Calu3 (cell line): ENCODE measurements around the gene SBF2. TPM values are rescaled to one million over a fixed set of nuclear protein-coding genes. Genes with fewer than 3 reads are reported as not detected.
"Not testable (repeated sequence)": the region's sequence is repeated elsewhere in the genome, so short reads cannot be mapped to it uniquely, and the experiment has no call there.

Source experiments
- BruUV-seq: library from RNA; stranded (reverse); fragments of 400-500 nt; replicated peaks from 2 replicates; lab custom pipeline; 2021; lab: Mats Ljungman, UMichigan
- CTCF ChIA-PET: fragments of 300-600 bp; sonication (Branson Sonifier 250); formaldehyde crosslinking; loops from one replicate; lab custom pipeline; 2022; ENCODE audit warnings: antibody characterized with exemption; lab: Charles Lee
- DNase-seq: peaks from one replicate; pipeline ENCODE4 v3.0.0; 2022
- H3K27ac Mint-ChIP-seq: one replicate; pipeline ENCODE4 v1.8.0; 2022; ENCODE audit warnings: mixed read lengths; ENCODE audit not compliant: unreplicated experiment
- H3K27me3 Mint-ChIP-seq: one replicate; pipeline ENCODE4 v1.8.0; 2022; ENCODE audit warnings: mixed read lengths; ENCODE audit not compliant: unreplicated experiment
- H3K36me3 Mint-ChIP-seq: one replicate; pipeline ENCODE4 v1.8.0; 2022; ENCODE audit warnings: mild to moderate bottlenecking, moderate library complexity, mixed read lengths; ENCODE audit not compliant: insufficient read depth, unreplicated experiment
- H3K4me1 Mint-ChIP-seq: one replicate; pipeline ENCODE4 v1.8.0; 2022; ENCODE audit warnings: mild to moderate bottlenecking, low read depth, mixed read lengths; ENCODE audit not compliant: unreplicated experiment
- H3K4me3 Mint-ChIP-seq: one replicate; pipeline ENCODE4 v1.8.0; 2022; ENCODE audit warnings: mild to moderate bottlenecking, low read depth, moderate library complexity, mixed read lengths; ENCODE audit not compliant: unreplicated experiment
- H3K9me3 Mint-ChIP-seq: one replicate; pipeline ENCODE4 v1.8.0; 2022; ENCODE audit warnings: low read depth, mixed read lengths; ENCODE audit not compliant: unreplicated experiment
- CTCF ChIP-seq: fragments of 200-600 bp; IDR thresholded peaks from one replicate; pipeline ENCODE4 v1.8.0; 2022; ENCODE audit warnings: antibody characterized with exemption; ENCODE audit not compliant: unreplicated experiment
- intact Hi-C: fragments of 100-400 bp; cut with micrococcal nuclease; formaldehyde crosslinking; loops from one replicate; pipeline ENCODE4 v1.10.0; 2022; ENCODE audit not compliant: unreplicated experiment
- total RNA-seq: library from RNA; stranded (reverse); gene quantifications from 2 replicates; pipeline ENCODE4 v1.2.3, GENCODE V29; 2022

The SBF2 gene
- total RNA-seq, 1 experiment from 2014 or later, result 39.0 TPM

DNA sequence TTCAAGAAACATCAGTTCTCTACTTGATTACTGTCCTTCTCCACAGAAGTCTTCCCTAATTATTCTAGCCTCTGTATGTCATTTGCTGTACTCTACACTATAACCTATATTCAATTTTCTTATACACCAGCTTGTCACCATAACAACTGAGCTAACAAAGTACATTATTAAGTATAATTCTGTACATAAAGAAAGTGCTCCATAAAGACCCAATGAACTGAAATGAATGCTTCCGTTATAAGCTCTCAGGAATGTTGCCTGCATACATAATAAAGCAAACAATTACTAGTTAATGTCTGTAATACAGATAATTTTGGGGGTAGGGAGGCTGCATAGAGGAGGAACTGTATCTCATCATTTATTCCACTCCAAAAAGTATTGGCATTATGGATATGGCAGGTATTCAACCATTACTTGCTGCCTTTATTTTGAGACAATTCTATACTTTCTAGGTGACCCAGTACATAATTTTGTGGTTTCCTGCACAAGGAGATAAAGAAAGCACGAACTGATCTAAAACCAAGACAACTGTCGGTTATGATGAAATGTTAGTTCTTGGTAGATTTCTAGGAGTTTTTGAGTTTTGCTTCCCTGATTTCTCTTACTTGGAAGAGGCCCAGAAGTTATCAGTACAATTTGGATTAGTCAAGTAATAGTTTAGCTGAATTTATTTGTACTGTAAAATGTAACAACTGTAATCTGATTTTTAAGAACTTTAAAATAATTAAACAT, 202.5 kb downstream of the SBF2 start:
- Mint-ChIP-seq H3K4me3 (no peak overlapping the region), H3K9me3 (no peaks in the 10 kb centered on the region), H3K27ac (no peak overlapping the region), H3K27me3 (no peaks in the 10 kb centered on the region), H3K36me3 (no peaks in the 10 kb centered on the region), H3K4me1 (no peaks in the 10 kb centered on the region)
- no TSS peak for BruUV-seq
- CTCF ChIA-PET, result no interaction called here
- no peak for DNase-seq
- TF ChIP-seq CTCF, result no peak
- intact Hi-C loops, result no loop called here

- H3K4me1 Mint-ChIP-seq, DNase-seq, intact Hi-C loops, H3K27me3 Mint-ChIP-seq, BruUV-seq, H3K9me3 Mint-ChIP-seq, H3K36me3 Mint-ChIP-seq, CTCF ChIA-PET, H3K27ac Mint-ChIP-seq, H3K4me3 Mint-ChIP-seq: not testable (repeated sequence)
These were observed 206.1 kb downstream of the SBF2 start for GRCh38 chr11:10087923-10088225.

DNA sequence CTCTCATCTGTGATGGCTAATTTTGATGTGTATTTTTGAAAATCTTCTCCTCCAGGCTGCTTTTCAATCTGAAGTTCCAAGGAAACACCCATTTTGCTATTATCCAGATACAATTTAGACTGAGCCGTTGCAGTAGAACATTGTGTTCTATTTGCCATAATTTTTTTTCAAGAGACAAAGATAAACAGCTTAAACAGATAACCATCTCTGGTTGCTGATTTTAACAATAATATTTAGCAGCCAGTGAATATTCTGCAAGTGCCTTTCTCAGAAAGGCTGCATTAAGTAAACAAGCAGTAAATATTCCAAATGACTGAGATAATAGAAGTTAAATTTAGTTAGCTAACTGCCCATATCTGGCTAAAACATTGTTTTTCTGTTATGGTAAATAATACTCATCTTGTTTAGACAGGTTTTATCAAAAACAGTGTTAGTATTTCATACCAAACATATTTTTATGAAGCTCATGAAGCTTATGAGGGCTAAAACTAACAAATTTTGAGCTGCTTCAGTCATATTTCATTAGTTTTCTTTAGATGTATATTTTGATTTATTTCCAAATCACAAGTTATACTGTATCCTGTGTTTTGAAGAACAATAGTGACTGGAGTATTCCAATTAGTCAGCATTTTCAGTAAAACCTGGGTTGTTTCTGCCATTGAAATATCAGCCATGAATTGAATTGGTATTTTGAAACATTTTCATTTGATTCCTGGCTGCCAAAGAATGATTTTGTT, 206.7 kb downstream of the SBF2 start:
- H3K9me3 Mint-ChIP-seq, result no peaks in the 10 kb centered on the region
- H3K36me3 Mint-ChIP-seq, result no peaks in the 10 kb centered on the region
- intact Hi-C loops, result no loop called here
- H3K27me3 Mint-ChIP-seq, result no peaks in the 10 kb centered on the region
- H3K27ac Mint-ChIP-seq, result no peak overlapping the region
- no peak for DNase-seq
- no TSS peak for BruUV-seq
- CTCF ChIA-PET, result no interaction called here
- H3K4me1 Mint-ChIP-seq, result no peaks in the 10 kb centered on the region
- TF ChIP-seq CTCF, result no peak
- H3K4me3 Mint-ChIP-seq, result no peak overlapping the region

GRCh38 chr11:10080138-10080537, 213.9 kb downstream of the SBF2 start:
- TF ChIP-seq CTCF, result no peak
- DNase-seq, result no peak
- Mint-ChIP-seq H3K27me3 (no peaks in the 10 kb centered on the region), H3K9me3 (no peaks in the 10 kb centered on the region), H3K4me3 (no peak overlapping the region), H3K27ac (no peak overlapping the region), H3K4me1 (no peaks in the 10 kb centered on the region), H3K36me3 (no peaks in the 10 kb centered on the region)
- no TSS peak for BruUV-seq
- CTCF ChIA-PET, result no interaction called here
- intact Hi-C loops, result no loop called here
